GM19372 (cell line): ENCODE measurements around the gene TBL1X.
"Not testable (repeated sequence)": the region's sequence is repeated elsewhere in the genome, so short reads cannot be mapped to it uniquely, and the experiment has no call there.

Experiments
- ATAC-seq: cut with Tn5 transposase; IDR thresholded peaks from one replicate; pipeline ENCODE4 v1.9.1; 2021; ENCODE audit warnings: mild to moderate bottlenecking, low read depth, moderate library complexity; ENCODE audit not compliant: unreplicated experiment

Gene TBL1X

GRCh38 chrX:9738151-9738550, 273.3 kb downstream of the TBL1X start:
- no peak for ATAC-seq

DNA sequence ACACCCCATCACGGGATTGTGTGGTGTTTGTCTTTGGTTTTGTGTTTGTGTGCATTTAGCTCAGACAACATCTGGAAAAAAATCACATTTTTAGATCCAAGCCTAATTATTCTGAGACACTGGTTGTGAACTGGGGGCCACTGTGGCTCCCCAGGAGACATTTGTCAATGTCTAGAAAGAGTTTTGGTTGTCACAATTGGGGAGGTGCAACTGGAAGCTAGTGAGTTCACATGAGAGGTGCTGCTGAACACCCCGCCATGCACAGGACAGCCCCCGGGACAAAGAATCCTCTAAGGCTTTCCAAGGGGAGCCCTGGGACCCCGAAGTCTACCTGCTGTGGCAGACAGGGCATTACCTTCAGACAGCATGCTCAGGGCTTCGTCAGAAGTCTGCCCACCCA, 274.3 kb downstream of the TBL1X start:
- no peak for ATAC-seq

DNA sequence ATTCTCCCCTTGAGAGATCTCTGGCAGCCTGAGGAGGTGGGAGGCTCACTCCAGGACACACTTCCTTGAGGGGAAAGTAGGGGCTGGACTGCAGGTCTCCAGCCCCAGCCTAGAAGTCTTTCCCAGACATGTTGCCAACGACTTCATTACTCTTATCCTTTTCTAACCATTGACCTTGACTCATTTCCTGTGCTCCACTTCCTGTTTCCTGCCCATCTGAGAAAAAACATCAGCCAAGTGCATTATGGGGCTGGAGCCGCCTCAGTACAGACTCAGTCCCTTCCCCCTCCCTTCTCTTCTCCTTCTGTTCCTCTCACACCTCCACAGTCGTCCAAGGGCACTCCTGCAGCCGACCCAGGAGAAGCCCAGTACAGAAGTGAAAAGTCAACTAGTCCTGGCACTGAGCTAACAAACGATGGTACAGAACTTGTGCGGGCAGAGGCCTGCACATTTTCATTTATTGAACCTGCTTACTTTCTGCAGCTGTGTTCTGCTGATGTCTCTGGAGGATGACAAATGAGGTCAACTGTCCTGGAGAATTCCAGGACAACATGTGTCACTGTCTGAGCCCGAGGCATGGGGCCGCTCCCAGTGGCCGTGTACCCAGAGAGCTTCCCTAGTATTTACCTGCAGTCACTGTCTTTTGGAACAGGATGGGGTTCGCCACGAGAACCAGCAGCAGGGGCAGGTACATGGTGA, 280.7 kb downstream of the TBL1X start:
- ATAC-seq = no peak

DNA sequence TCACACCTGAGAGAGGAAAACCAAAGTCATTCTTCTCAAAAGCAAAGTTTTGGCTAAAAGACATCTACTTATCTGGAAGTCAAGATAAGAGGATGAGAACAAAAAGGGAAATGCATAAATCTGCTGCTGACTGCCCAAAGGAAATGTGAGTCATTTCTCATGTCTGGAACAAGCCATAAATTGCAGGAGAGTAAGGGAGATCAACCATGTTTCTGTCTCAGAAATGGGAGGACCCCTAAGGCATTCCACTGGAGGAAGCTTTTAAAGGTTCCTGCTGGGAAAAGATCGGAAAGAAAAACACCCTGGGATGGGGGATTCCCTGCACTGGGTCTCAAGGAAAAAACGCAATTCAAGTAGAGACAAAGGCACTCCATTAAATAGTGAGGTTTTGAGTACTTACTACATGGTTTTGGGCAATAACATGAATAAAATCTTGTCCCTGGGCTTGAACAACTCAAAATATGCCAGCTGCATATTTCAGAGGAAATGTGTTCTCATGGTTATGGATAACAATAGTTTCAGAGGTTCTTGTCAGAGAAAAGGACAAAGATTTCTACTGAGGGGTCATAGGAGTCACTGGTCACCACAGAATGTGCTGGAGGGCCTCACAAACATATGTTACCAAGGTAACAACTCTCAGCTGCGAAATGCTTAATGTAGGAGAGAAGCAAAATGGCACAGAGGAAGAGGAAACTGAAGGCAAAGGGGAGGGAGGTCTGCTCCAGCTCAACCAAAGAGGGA, 281.5 kb downstream of the TBL1X start:
- ATAC-seq = no peak

- no peak for ATAC-seq
Measured at GRCh38 chrX:9747644-9748043, 282.8 kb downstream of the TBL1X start.

- no peak for ATAC-seq
Measured at GRCh38 chrX:9749146-9749692, 284.4 kb downstream of the TBL1X start.

DNA sequence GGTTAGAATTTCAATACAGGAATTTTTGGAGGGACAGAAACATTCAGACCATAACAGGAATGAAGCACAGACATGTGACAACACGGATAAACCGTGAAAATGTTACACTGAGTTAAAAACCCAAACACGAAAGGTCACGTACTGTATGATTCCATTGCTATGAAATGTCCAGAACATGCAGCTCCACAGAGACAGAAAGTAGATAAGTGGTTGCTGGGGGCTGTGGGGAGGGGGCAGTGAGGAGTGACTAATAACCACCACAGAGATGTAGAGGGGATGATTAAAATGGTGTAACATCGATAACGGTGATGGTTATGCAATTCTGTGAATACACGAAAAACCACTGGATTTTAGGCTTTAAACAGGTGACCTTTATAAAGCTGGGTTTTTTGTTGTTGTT, 292.5 kb downstream of the TBL1X start:
- ATAC-seq = no peak

DNA sequence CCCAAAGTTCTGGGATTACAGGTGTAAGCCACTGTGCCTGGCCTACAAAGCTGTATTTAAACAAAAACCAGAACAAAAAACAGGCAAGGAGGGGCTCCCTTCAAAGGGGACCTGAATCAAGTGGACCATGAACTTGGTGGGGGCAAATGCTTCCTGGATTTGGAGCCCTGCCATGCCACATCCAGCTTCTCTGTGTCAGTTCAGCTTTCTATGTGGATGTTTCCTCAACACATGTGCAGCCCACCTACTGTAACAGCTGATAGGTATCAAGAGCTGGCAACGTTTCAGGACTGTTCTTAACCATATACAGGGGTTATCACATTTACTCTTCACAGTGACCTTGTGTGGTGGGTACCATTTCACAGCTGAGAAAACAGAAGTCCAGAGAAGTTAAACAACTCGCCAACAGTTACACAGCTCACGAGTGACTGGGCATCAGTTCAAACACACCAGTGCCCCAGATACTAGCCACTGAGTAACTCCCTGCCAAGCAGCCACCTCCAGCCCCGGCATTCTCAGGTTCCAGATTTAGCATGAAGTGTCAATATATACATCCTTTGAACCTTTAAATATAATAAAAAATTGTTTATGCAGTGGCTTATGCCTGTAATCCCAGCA, 293.3 kb downstream of the TBL1X start:
- ATAC-seq = no peak

DNA sequence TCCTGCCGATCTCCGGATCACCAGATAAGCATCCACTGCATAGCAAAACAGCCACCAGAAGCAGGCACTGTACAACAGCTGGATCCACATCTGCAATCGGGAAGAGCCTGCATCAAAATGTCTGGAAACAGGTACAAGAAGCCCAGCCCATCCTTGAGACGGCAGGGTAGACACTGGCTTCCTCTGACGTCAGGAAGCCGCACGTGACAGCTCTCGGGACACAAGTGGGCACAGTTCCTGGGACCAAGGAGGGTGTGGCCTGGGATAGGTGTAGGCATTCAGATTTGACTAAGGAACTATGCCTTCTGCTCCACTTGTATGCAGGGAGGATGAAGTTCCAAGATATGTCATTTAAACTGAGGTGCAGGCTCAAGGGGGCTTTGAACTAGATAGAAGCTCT, 294.5 kb downstream of the TBL1X start:
- ATAC-seq = no peak

DNA sequence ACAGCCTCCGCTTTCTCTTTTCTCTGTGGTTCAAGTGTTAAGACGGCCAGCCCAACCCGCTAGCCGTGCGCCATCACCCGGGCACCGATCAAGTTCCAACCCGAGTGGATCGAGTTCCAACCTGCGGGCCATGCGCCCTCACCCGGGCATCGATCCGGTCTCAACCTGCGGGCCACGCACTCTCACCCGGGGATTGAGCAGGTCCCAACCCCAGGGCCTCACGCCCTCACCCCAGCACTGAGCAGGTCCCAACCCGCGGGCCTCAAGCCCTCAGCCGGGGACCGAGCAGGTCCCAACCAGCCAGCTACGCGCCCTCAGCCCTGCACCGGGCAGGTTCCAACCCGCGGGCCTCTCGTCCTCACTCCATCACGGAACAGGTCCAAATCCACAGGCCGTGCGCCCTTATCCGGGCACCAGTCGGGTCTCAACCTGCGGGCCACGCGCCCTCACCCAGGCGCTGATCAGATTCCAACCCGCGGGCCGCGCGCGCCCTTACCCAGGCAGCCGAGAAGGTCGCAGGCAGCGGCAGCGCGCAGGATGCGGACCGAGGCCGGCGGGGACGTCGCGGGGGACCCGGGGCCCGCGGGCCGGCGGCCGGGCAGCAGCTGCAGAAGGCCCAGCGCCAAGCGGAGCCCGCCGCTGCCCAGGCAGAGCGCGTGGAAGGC, 300.3 kb downstream of the TBL1X start:
- ATAC-seq = no peak

GRCh38 chrX:9765737-9766097, 300.9 kb downstream of the TBL1X start, which contains the start of gene GPR143:
Gene GPR143 (minus strand): TSS chrX:9765847. CDS start chrX:9765817, 30 bp downstream.
- no peak for ATAC-seq

DNA sequence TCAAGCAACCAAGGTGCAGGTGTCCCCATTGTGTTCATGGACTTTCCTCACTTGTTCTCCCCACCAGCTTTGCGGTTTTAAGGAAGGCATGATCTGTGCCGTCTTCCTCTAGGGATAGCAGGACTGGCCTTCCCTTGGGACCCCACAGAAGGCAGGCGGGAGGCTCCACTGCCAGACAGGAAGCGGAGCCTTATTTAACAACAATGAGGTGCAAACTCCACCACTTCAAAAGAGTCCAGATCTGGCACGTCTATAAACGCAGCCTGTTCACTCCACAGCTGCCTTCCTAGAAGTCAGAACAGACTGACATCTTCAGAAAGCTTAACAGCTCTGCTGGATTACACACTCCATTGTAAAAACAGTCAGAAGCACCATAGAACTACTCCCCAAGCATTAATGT, 302.5 kb downstream of the TBL1X start:
- no peak for ATAC-seq

DNA sequence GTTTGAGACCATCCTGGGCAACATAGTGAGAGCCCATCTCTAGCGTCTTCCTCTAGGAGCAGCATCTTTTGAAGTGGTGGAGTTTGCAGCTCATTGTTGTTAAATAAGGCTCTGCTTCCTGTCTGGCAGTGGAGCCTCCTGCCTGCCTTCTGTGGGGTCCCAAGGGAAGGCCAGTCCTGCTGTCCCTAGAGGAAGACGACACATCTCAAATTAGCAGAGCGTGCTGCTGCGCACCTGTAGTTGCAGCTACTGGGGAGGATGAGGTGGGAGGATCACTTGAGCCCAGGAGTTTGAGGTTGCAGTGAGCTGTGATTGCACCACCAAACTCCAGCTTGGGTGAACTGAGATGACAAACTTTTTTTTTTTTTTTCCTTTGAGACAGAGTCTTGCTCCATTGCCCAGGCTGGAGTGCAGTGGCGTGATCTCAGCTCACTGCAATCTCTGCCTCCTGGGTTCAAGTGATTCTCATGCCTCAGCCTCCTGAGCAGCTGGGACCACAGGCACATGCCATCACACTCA, 303.5 kb downstream of the TBL1X start:
- ATAC-seq = not testable (repeated sequence)

DNA sequence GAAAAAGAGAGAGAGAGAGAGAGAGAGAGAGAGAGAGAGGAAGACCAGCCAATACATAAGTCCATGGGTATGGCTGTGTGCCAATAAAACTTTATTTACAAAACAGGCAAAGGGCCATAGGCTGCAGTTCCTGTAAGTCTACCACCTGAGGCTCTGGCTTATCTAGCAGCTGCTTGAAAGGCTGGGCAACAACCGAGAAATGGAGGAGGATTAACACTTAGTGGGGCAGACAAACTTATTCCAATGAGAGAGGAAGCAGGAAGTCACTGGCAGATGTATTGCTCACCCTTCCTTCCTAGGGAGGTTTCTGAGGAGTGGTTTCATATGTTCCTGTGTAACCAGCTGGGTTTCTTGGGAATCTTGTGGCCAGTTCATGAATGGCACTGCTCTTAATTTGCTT, 305.5 kb downstream of the TBL1X start:
- no peak for ATAC-seq

- no peak for ATAC-seq
Measured at GRCh38 chrX:9772943-9773342, 308.1 kb downstream of the TBL1X start.

- no peak for ATAC-seq
Measured at GRCh38 chrX:9775930-9776329, 311.1 kb downstream of the TBL1X start.

DNA sequence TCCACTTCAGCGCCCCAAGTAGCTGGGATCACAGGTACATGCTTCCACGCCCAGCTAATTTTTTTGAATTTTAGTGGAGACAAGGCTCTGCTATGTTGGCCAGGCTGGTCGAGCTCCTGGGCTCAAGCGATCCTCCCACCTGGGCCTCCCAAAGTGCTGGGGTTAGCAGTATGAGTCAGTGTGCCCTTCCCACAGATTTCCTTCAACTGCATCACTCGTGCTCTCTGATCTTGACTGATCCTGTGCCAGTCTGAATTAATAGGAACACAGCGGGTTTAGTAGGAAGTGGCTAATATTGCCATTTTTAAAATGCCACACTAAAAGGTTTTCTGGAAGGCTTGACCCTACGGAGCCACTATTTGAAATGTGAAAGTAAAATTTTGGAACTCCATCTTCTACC, 317.1 kb downstream of the TBL1X start:
- no peak for ATAC-seq

DNA sequence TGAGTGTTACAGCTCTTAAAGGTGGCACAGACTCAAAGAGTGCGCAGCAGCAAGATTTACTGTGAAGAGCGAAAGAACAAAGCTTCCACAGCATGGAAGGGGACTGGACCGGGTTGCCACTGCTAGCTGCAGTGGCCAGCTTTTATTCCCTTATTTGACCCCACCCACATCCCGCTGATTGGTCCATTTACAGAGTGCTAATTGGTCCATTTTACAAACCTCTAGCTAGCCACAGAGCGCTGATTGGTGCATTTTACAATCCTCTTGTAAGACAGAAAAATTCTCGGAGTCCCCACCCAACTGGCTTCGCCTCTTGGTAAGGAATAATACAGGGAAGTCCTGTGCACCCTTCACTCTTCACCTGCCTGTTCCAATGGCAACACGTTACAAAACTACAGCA, 319.5 kb downstream of the TBL1X start:
- no peak for ATAC-seq

DNA sequence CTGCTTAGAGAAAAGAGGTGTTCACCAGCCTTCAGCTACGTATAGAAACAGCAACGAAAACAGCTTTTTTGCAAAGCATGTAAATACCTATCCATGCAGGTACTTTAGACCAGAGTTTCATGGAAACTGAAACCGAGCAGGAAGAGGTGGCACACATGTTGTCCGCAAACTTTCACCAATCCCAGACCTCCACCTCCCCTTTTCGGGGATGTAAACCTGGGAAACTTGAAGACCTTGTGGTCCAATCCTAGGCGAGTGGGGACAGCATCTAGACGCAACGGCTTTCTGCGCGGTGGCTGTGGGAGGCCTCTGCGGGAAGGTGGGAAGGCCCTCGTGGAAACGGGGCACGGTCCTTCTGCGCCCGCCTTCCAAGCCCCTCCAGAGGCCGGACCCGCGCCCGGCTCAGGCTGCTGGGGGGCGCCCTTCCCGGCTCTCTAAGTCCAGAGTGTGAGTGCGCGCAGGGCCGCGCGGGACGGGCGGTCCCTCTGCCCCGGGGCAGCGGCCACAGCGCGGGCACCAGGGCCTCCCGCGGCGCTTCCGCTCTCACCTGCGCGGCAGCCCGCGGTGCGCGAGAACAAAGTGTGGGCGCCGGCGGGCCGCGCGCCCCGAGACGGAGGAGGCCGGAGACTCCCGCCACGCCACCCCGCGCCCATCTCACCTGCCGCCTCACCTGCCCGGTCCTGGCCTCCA, 320.5 kb downstream of the TBL1X start:
- ATAC-seq = no peak
